Activated T-cell treated with anti-CD3 and anti-CD28 coated beads, Interleukin-2, amount 50 U/mL, for 48 hours (primary cell): ENCODE measurements around the gene PYROXD2.
"Not testable (repeated sequence)": the region's sequence is repeated elsewhere in the genome, so short reads cannot be mapped to it uniquely, and the experiment has no call there.

Experiments used
- DNase-seq, 2 experiments: peaks; one replicate each; pipeline ENCODE4 v3.0.0-alpha.2; 2020

PYROXD2 gene

DNA sequence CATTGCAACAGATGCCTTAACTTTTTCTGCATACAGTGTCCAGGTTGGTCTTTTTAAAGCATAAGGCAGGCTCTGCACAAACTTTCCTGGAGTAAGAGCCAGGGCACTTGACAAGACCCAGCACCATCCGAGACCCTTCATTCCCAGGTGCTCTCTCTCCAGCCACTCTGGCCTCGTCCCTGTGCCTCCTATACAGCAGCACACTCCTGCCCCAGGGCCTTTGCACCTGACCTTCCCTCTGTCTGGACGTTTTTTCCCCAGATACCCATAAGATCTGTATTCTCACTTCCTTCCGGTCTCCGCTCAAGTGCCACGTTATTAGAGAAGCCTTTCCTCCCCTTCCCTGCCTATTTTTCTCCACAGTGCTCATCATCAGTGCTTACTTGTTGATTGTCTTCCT lies 25.6 kb downstream of the PYROXD2 start:
- no peak for DNase-seq

GRCh38 chr10:98388101-98388655 lies 26.8 kb downstream of the PYROXD2 start:
- no peak for DNase-seq

- no peak for DNase-seq
These were observed 30.4 kb downstream of the PYROXD2 start for GRCh38 chr10:98384531-98385133.

DNA sequence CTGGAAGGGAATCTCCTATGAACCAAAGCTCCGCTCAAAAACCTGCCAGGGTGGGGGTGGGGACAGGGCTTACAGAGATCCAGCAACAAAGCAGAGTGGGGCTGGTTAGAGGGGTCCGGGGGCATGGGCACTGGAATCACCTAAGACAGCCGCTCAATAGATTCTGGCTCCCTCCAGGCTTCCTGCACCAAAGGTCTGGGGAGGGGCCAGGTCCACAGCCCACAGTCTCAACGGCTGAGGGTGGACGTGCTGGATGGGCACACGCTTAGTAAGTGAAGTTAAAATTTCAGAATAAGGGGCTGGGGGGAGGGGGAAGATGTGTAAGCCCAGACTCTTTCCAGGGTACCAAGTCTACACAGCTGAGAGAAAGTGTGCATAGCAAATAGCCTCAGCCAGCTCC lies 31.1 kb downstream of the PYROXD2 start:
- no peak for DNase-seq

GRCh38 chr10:98383134-98383667 lies 31.8 kb downstream of the PYROXD2 start:
- DNase-seq, result not testable (repeated sequence)

- no peak for DNase-seq
These were observed 32.3 kb downstream of the PYROXD2 start for GRCh38 chr10:98382691-98383101.

DNA sequence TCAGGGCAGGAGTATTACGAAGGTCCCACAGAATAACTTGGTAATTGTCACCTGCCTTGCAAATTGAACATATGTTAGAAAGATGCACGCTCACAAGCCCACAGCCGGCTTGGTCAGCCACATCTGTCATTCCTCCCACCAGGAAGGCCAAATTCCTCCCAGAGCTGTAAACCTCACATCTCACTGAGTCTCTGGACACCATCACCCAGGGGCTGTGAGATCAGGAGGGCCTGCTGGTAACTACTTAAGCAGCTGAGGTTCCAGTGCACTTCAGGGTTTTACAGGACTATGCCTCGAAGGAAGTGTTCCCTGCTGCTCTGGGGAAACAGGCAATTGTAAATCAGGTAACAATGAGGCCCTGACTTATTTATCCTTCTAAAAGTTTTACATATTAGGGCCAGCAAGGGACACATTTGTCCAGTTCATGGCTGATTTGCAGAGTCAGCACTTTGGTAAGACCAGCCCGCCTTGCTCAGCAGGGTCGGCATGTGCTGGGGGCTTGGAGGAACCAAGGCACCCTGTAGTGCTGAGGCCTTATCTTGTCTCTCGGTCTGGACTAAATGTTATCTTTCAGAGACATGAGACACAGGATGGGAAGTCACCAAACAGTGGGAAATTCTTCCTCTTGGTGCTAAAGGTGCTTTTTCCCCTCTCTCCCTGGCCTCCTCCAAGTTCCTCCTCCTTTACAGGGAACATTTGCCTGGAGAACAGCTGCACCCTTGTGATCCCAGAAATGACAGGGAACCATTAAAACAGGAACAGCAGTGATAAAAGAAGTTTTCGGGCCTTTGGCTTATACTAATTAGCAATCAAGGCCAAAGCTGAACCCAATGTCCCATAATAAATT lies 34.3 kb downstream of the PYROXD2 start:
- DNase-seq, result no peak

- DNase-seq, result no peak
These were observed 36.3 kb downstream of the PYROXD2 start for GRCh38 chr10:98378722-98379121.

DNA sequence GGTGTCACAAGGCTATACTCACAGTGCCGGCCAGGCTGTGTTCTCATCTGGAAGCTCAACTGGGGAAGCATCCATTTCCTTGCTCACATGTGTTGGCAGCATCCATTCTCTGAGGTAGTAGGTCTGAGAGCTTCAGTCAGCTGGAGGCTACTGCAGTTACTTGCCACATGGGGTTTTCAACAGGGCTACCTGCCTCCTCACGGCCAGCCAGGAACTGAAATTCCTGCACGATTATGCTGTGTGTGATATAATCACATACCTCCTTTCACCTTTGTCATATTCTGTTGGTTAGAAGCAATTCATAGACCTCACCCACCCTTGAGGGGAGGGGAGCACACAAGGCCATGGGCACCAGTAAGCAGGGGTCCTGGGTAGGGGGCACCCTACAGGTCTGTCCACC lies 37.4 kb downstream of the PYROXD2 start:
- no peak for DNase-seq

GRCh38 chr10:98377001-98377400 lies 38.0 kb downstream of the PYROXD2 start:
- DNase-seq, result no peak

DNA sequence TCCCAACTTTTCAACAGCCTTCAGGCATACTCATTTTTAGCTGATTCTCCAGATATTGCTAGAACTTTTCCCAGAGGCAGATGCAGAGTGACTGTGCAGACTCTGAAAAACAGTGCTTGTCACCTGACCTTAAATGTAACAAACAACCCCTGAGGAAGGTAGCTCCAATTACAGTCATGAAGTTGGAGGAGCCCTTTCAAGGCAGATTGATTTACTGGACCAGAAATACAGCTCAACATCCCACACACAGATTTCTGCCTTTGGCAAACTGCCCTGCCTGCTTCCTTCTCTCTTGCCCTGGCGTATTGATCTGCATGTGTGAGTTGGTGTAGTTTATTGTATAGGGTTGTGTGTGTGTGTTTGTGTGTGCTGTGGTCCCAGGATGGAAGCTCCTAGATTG lies 38.5 kb downstream of the PYROXD2 start:
- DNase-seq, result no peak

- DNase-seq, result no peak
These were observed 40.6 kb downstream of the PYROXD2 start for GRCh38 chr10:98374217-98374985.

DNA sequence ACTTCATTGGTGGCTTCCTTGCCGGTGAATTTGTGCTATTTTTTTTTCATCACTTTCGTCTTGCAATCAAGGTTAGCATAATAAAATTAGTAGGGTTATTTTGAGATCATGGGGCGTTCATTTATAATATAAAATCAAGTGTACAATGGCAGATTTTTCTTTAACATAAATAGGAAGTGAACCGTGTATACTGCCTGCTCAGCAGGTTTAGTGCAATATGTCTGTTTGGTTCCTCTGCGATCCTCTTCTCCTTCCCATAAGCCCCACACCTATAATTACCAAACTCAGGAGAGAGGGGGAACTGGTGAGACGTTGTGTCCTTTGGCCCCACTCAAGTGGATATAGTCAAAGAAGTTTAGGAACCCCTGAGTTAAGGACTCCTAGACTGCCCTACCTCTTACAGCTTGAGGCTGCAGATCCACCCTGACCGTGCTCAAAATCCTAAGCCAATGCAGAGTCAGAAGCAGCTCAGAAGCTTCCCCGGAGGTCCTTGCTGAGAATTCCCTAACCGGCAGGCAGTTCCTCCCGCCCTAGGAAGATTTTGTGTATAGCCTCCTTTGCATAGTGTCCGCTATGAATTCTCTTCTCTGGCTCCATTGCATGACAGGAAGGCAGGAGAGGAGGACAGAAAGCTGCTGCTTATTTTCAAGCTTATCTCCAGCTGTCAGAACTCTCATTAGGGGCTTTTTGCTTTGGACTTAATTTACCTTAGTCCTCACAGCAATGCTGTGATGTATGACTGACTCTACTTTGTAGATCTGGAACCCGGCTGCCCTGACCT lies 41.5 kb downstream of the PYROXD2 start:
- DNase-seq, result no peak

- no peak for DNase-seq
These were observed 43.9 kb downstream of the PYROXD2 start for GRCh38 chr10:98370831-98371820.

- DNase-seq, result no peak
These were observed 45.2 kb downstream of the PYROXD2 start for GRCh38 chr10:98369801-98370200.

DNA sequence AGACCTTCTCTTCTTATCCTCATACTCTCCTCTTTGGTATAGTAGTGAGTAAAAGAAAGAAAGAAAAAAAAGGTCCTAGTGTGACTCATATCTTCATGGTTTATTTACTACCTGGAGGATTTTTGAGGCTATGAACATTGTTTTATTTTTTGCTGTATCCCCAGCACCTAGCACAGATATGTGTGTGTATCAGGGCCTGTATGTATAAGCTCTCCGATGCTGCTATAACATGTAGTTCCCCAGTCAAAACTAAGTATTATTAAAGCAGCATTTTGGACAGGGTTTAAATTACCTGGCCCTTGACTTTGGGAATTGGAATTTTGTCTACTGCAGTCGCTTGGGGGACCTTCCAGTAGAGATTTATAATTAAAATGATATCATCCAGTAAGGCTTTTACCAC lies 46.3 kb downstream of the PYROXD2 start:
- DNase-seq, result no peak

GRCh38 chr10:98367604-98368451 lies 47.2 kb downstream of the PYROXD2 start:
- DNase-seq, result no peak

DNA sequence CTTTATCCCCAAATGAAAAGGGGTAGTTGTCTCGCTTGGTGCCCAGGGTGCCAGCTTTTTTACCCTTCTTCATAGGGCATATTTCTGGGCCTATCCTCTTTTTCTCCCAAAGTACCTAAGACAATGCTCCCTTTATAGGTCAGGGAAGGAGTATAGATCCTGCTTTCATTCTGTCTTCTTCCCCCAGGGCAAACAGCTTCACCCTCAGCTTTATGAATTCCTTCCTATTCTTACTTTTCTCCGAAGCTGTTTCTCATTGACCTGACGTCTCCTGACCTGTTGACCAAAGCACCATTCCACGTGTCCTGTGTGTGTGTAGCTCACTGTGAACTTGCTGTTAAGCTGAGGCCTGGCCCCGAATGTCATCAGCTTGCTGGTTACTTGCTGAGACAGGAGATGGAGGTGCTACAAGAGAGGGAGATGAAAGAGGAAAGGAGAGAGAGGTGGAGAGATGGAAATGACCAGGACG lies 48.9 kb downstream of the PYROXD2 start:
- no peak for DNase-seq

DNA sequence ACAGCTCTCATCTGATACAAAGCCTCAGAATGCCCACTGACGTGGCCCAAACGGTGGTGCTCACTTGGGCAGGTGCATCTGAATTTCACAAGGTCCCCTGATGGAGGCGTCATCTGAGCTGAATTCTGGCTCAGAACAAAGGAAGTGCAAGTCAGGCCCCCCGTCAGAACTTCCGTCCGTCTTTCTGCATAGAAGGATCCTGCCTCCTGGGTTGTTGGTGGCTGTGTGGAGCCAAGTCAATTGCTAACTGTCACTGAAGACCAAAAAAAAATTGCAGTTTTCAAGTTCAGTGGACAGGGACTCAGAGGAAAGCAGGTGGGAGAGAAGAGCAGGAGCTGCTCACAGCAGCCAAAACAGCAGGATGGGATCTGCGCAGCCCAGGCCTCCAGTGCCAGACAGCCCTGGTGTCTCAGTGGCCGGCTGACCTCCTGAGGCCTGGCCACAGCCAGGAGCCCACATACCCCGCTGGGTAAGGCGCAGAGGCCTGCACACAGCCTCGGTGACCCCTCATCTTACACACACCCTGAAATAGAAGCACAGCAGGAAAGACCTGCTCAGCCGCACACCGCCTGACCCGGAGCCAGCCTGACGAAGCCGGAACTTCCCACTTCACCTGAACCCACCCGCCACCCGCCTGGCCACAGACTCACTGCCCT lies 49.4 kb downstream of the PYROXD2 start:
- DNase-seq, result no peak
